Large intestine (tissue), 3 donors: ENCODE data around the gene PTPRU. TPM values are rescaled to one million over a fixed set of nuclear protein-coding genes. Genes with fewer than 3 reads are reported as not detected.
A peak's percentile ranks its signal among the peaks of the same experiment; 100 is the strongest.

Experiments
- DNase-seq, 2 donors: peaks; one replicate each; pipeline versions ENCODE4 v3.0.0 to v3.0.0-alpha.2; 2013
- H3K27ac ChIP-seq: one replicate; pipeline ENCODE4 v1.5.1; 2013; ENCODE audit warnings: low read length
- H3K27me3 ChIP-seq: 2 replicates; pipeline ENCODE4 v1.6.1; 2013; ENCODE audit warnings: low read length; ENCODE audit not compliant: control insufficient read depth, insufficient read depth
- H3K36me3 ChIP-seq: 2 replicates; pipeline ENCODE4 v1.6.1; 2013; ENCODE audit warnings: low read length; ENCODE audit not compliant: control insufficient read depth, insufficient read depth
- H3K4me1 ChIP-seq: one replicate; pipeline ENCODE4 v1.6.1; 2013; ENCODE audit warnings: low read length; ENCODE audit not compliant: control insufficient read depth, insufficient read depth
- H3K4me3 ChIP-seq: one replicate; pipeline ENCODE4 v1.5.1; 2013; ENCODE audit warnings: low read length
- H3K9me3 ChIP-seq: one replicate; pipeline ENCODE4 v1.6.1; 2013; ENCODE audit warnings: mild to moderate bottlenecking, low read depth, low read length, moderate library complexity; ENCODE audit not compliant: control insufficient read depth
- WGBS: methylation state at CpG from one replicate; pipeline ENCODE4 v1.1.5; 2013; ENCODE audit warnings: low lambda C conversion rate; ENCODE audit not compliant: insufficient coverage; 5-methylcytosine and 5-hydroxymethylcytosine counted together
- polyA plus RNA-seq: library from polyadenylated mRNA; unstranded; fragments of 120-200 nt; gene quantifications from one replicate; pipeline ENCODE4 v1.2.1, GENCODE V29; 2013

The PTPRU gene
- polyA plus RNA-seq, 1 donor, result 17.6 TPM

DNA sequence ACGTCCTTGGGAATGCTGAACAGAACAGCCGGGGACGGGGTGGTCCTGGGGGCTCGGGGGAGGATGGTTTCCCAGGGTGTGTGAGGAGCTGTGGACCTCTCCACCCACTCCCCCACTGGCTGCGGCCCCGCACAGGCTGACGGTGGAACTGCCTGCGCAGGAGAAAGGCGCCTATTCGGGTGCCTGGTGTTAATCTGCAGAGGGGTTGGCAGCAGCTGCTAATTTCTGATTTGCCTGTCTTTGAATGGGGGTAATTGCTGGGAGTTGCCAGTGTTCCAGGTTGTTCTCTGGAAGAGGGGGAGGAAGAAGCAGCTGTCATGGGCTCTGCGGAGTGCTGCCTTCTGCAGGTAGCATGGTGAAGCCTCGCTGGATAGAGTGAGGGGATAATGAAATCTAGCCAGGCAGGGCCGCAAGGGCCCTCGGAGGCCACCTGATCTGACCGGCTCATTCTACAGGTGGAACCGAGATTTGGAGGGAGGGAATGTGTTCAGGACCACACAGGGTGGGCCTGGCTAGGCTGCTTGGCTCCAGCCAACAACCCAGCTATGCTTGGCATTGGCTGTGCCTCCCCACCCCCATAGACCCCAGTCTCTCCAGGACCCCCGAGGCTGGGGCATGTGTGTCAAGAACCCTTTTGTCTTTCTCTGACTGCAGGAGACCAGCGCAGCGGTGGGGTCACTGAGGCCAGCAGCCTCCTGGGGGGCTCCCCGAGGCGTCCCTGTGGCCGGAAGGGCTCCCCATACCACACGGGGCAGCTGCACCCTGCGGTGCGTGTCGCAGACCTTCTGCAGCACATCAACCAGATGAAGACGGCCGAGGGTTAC is 67.1 kb downstream of the PTPRU start:
- WGBS, result no CpG with 5 or more reads among the region's 28 CpGs
- H3K27me3 ChIP-seq, result no peaks in the 10 kb centered on the region
- H3K27ac ChIP-seq, result no peak overlapping the region
- peaks cover 7% of the 10 kb centered on the region for H3K4me1 ChIP-seq
- no peak overlapping the region for H3K4me3 ChIP-seq
- peaks cover 24% of the 10 kb centered on the region for H3K36me3 ChIP-seq
- no peaks in the 10 kb centered on the region for H3K9me3 ChIP-seq
- DNase-seq, result no peak

- Histone ChIP-seq H3K27ac (no peak overlapping the region), H3K36me3 (peaks cover 24% of the 10 kb centered on the region), H3K9me3 (no peaks in the 10 kb centered on the region), H3K27me3 (no peaks in the 10 kb centered on the region), H3K4me3 (no peak overlapping the region), H3K4me1 (peaks cover 7% of the 10 kb centered on the region)
- DNase-seq, result peak; percentile 24 to 55
- 23% methylated on average over 2 of the region's 8 CpGs for WGBS
Measured at GRCh38 chr1:29304025-29304684, 67.8 kb downstream of the PTPRU start.

DNA sequence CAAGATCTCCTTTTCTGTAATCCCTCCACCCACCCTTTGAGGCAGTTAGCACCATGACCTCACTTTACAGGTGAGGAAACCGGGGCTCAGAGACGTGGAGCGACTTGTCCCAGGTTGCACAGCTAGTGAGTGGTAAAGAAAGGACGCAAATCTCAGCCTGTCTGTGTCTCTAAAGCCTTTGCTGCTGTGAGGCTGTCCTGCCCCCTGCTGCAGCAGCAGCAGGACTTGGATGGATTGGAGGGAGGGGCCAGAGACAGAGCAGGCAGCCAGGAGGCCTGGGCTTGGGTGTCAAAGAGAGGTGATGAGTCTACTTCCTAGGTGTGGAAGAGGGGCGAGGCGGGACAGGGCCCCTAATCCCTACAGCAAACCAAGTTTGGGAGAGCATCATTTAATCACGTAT is 69.6 kb downstream of the PTPRU start:
- Histone ChIP-seq H3K9me3 (no peaks in the 10 kb centered on the region), H3K27ac (no peak overlapping the region), H3K4me3 (no peak overlapping the region), H3K4me1 (peaks cover 7% of the 10 kb centered on the region), H3K36me3 (peaks cover 17% of the 10 kb centered on the region), H3K27me3 (no peaks in the 10 kb centered on the region)
- DNase-seq, result no peak
- no CpG with 5 or more reads among the region's 7 CpGs for WGBS

GRCh38 chr1:29306471-29307140 is 70.3 kb downstream of the PTPRU start:
- no peak for DNase-seq
- H3K36me3 ChIP-seq, result peaks cover 20% of the 10 kb centered on the region
- H3K4me1 ChIP-seq, result peaks cover 7% of the 10 kb centered on the region
- WGBS, result 100% methylated on average over 1 of the region's 10 CpGs
- H3K27ac ChIP-seq, result no peak overlapping the region
- no peaks in the 10 kb centered on the region for H3K27me3 ChIP-seq
- no peaks in the 10 kb centered on the region for H3K9me3 ChIP-seq
- H3K4me3 ChIP-seq, result no peak overlapping the region

- H3K4me3 ChIP-seq, result no peak overlapping the region
- no peak for DNase-seq
- no peaks in the 10 kb centered on the region for H3K9me3 ChIP-seq
- peaks cover 22% of the 10 kb centered on the region for H3K36me3 ChIP-seq
- WGBS, result no CpG with 5 or more reads among the region's 6 CpGs
- no peak overlapping the region for H3K27ac ChIP-seq
- H3K4me1 ChIP-seq, result no peaks in the 10 kb centered on the region
- H3K27me3 ChIP-seq, result no peaks in the 10 kb centered on the region
Measured at GRCh38 chr1:29309075-29309474, 72.8 kb downstream of the PTPRU start.

DNA sequence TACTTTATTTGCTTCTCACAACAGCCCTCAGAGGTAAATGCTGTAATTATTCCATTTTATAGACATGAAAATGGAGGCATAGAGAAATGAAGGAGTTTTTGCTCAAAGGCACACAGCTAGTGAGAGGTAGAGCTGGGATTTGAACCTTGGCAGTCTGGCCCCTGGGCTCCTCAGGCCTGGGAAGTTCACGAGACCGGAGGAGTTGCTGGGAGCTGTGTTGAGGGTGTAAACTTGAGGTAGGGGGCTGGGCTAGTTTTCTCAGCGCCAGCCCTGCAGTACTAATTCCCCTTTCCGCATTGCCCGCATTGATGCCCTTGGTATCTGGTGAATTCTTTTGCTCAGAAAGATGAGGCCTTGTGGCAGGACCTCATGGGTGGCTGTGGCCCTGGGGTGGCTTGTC is 73.3 kb downstream of the PTPRU start:
- no peak overlapping the region for H3K4me3 ChIP-seq
- no CpG with 5 or more reads among the region's 5 CpGs for WGBS
- H3K27me3 ChIP-seq, result no peaks in the 10 kb centered on the region
- H3K27ac ChIP-seq, result no peak overlapping the region
- DNase-seq, result no peak
- peaks cover 17% of the 10 kb centered on the region for H3K36me3 ChIP-seq
- no peaks in the 10 kb centered on the region for H3K4me1 ChIP-seq
- no peaks in the 10 kb centered on the region for H3K9me3 ChIP-seq

- H3K36me3 ChIP-seq, result peaks cover 16% of the 10 kb centered on the region
- H3K27ac ChIP-seq, result no peak overlapping the region
- no peaks in the 10 kb centered on the region for H3K4me1 ChIP-seq
- WGBS, result 87% methylated on average over 3 of the region's 9 CpGs
- no peak overlapping the region for H3K4me3 ChIP-seq
- no peak for DNase-seq
- H3K27me3 ChIP-seq, result no peaks in the 10 kb centered on the region
- no peaks in the 10 kb centered on the region for H3K9me3 ChIP-seq
Measured at GRCh38 chr1:29310616-29311180, 74.4 kb downstream of the PTPRU start.

DNA sequence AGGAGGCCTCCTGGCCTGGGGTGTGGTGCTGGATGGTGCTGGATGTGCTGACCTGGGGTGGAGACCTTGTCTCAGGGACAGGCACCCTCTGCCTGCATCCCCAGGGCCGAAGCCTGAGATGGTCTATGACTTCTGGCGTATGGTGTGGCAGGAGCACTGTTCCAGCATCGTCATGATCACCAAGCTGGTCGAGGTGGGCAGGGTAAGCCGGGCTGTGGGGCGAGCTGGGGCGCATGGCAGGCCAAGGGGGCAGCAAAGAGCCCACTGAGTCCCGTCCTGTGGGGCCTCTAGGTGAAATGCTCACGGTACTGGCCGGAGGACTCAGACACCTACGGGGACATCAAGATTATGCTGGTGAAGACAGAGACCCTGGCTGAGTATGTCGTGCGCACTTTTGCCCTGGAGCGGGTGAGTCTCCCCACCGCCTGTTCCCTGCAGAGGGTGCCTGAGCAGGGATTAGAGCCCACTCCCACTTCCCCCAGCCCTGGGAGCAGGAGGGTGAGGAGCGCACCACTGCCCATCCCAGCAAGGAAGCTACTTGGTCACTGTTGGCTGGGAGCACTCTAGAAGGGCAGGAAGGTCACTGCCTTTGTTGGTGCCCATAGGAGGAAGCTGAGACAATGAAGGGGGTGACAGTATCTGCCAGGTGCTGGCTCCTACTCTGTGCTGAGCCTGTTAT is 75.2 kb downstream of the PTPRU start:
- H3K27me3 ChIP-seq, result no peaks in the 10 kb centered on the region
- peaks cover 18% of the 10 kb centered on the region for H3K36me3 ChIP-seq
- no CpG with 5 or more reads among the region's 16 CpGs for WGBS
- DNase-seq, result no peak
- H3K4me3 ChIP-seq, result no peak overlapping the region
- H3K9me3 ChIP-seq, result no peaks in the 10 kb centered on the region
- H3K27ac ChIP-seq, result no peak overlapping the region
- no peaks in the 10 kb centered on the region for H3K4me1 ChIP-seq

DNA sequence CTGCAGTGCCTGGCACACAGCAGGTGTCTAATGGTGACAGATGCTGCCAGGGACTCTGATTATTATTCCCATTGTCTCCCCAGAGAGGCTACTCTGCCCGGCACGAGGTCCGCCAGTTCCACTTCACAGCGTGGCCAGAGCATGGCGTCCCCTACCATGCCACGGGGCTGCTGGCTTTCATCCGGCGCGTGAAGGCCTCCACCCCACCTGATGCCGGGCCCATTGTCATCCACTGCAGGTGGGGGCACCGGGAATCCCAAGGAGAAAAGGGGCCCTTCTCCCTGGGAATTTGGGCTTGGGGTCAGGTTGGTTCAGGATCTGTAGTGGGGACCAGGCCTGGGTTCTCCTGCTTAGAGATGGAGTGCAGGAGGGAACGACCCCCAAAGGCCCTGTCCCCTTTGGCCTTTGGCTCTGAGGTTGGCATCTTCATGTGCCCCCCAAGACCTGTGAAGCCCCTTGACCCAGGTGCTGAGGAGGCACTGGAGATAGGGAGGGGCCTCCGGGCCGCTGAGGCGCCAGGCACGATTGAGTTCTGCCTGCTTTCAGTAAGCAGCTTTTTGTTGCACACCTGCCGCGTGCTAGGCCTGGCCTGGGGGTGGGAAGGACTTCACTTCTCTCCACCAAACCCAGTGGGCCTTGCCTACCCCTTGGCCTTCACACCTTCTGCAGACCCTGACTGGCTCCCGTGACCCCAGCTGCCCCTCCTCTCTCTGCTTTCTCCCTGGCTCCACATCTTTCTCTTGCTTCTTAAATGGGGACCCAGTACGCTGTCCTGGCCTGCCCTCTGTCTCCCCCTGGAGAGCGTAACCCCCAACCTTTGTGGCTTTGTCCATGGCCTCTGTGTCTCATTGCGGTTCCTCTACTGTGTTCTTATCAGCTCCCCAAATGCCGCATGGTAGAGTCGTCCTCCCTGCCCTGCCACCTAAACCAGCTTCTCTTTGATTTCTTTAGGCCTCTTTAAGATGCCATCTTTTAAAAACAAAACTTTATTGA is 76.4 kb downstream of the PTPRU start:
- Histone ChIP-seq H3K36me3 (peaks cover 20% of the 10 kb centered on the region), H3K27ac (no peak overlapping the region), H3K27me3 (no peaks in the 10 kb centered on the region), H3K4me1 (no peaks in the 10 kb centered on the region), H3K4me3 (no peak overlapping the region), H3K9me3 (no peaks in the 10 kb centered on the region)
- no CpG with 5 or more reads among the region's 24 CpGs for WGBS
- DNase-seq, result no peak
